ENCODE measurements around the gene CELF6. TPM values are rescaled to one million over a fixed set of nuclear protein-coding genes. Genes with fewer than 3 reads are reported as not detected.

Gene CELF6
- total and polyA plus RNA-seq, 2 donors (not counting 3 experiments of a cell fraction or from before 2014, with no cell fraction given), result 0.17 TPM; not detected in 1

GRCh38 chr15:72236381-72237003 lies 83.5 kb downstream of the CELF6 start:
- intact Hi-C loops (cut with micrococcal nuclease) (loop anchor here (1.0 to 10.0 kb wide), 2 partner anchors 9 to 942 kb away; no protein-coding TSS in a partner anchor), dilution Hi-C loops (cut with MboI; ENCODE audit: extremely low pct_ligation_motif_present, low sequenced_read_pairs) (no loop called here)
- no peak for TF ChIP-seq JUN (IDR thresholded peaks at IDR 0.05; ENCODE audit: borderline replicate concordance, insufficient read depth, insufficient read length, low read depth)
- TF ChIP-seq, protein P1, sequence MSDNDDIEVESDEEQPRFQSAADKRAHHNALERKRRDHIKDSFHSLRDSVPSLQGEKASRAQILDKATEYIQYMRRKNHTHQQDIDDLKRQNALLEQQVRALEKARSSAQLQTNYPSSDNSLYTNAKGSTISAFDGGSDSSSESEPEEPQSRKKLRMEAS (IDR thresholded peaks at IDR 0.05; ENCODE audit: insufficient read depth, insufficient read length), result no peak
- TF ChIP-seq EZH2 (IDR thresholded peaks at IDR 0.05; ENCODE audit: borderline replicate concordance, low read depth, low read length, severe bottlenecking), result no peak
- no peak for TF ChIP-seq GATA2 (IDR thresholded peaks at IDR 0.05; ENCODE audit: insufficient read depth, insufficient read length, low read depth, low read length)
- no peak for TF ChIP-seq MYC (IDR thresholded peaks at IDR 0.05; ENCODE audit: low read depth, low read length)
- TF ChIP-seq, protein P2, sequence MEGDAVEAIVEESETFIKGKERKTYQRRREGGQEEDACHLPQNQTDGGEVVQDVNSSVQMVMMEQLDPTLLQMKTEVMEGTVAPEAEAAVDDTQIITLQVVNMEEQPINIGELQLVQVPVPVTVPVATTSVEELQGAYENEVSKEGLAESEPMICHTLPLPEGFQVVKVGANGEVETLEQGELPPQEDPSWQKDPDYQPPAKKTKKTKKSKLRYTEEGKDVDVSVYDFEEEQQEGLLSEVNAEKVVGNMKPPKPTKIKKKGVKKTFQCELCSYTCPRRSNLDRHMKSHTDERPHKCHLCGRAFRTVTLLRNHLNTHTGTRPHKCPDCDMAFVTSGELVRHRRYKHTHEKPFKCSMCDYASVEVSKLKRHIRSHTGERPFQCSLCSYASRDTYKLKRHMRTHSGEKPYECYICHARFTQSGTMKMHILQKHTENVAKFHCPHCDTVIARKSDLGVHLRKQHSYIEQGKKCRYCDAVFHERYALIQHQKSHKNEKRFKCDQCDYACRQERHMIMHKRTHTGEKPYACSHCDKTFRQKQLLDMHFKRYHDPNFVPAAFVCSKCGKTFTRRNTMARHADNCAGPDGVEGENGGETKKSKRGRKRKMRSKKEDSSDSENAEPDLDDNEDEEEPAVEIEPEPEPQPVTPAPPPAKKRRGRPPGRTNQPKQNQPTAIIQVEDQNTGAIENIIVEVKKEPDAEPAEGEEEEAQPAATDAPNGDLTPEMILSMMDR (IDR thresholded peaks at IDR 0.05; ENCODE audit: extremely low read depth in 1 of 2, insufficient read depth in 1 of 2, low read depth in 1 of 2, low read length in 2 of 2), result no peak
- no peak for TF ChIP-seq POLR2A (IDR thresholded peaks at IDR 0.05; ENCODE audit: low read depth, low read length)
- no peak for TF ChIP-seq FOS (IDR thresholded peaks at IDR 0.05; ENCODE audit: borderline replicate concordance, insufficient read depth, low read length)
- no peak for TF ChIP-seq POLR2AphosphoS5 (IDR thresholded peaks at IDR 0.05; ENCODE audit: insufficient read depth, low read depth, low read length)
- no peaks in the 10 kb centered on the region for H3K9me1 ChIP-seq (replicated peaks; ENCODE audit: control insufficient read depth, extremely low read depth, insufficient read depth, low read length)
- peaks cover 29% of the 10 kb centered on the region for H3K4me1 ChIP-seq (ENCODE audit: control insufficient read depth, extremely low read depth, insufficient read depth, low read length)
- no peaks in the 10 kb centered on the region for H3K79me2 ChIP-seq (ENCODE audit: control insufficient read depth, insufficient read depth, low read length)
- peak overlapping the region; percentile 83 for H3K4me2 ChIP-seq (ENCODE audit: insufficient read depth, low read length)
- peak overlapping the region in 1 of 3 experiments; percentile 59 for H3K4me3 ChIP-seq (replicated peaks in 1 of 3; ENCODE audit: insufficient read depth in 1 of 3, low read depth in 1 of 3, low read length in 3 of 3)
- H3K27me3 ChIP-seq (ENCODE audit: control insufficient read depth in 2 of 2, insufficient read depth in 2 of 2, low read length in 2 of 2), result no peaks in the 10 kb centered on the region
- CTCF ChIA-PET, result interaction anchor here (0.6 to 1.3 kb wide), 2 partner anchors 36 to 493 kb away, joined by 3 to 4 read pairs; no protein-coding TSS in a partner anchor
- no peaks in the 10 kb centered on the region for H4K20me1 ChIP-seq (replicated peaks; ENCODE audit: control insufficient read depth, extremely low read depth, insufficient read depth, low read length)
- peak overlapping the region; percentile 85 for H3K9ac ChIP-seq (replicated peaks; ENCODE audit: extremely low read depth, insufficient read depth, low read length)
- DNase-seq (ENCODE audit: low read depth, low spot score) (no peak), FAIRE-seq (no peak)
- H2AFZ ChIP-seq (ENCODE audit: low read depth, low read length), result no peak overlapping the region
- no TSS peak for BruUV-seq (replicated peaks)
- peak overlapping the region; percentile 85 for H3K27ac ChIP-seq (ENCODE audit: insufficient read depth, low read depth, low read length)
- peaks cover 0 to 7% of the 10 kb centered on the region in 2 experiments for H3K36me3 ChIP-seq (ENCODE audit: control insufficient read depth in 2 of 2, extremely low read depth in 1 of 2, insufficient read depth in 2 of 2, low read length in 2 of 2)
- POLR2A ChIA-PET, result interaction anchor here (1.1 to 1.2 kb wide), 2 partner anchors 8 to 10 kb away, joined by 3 to 4 read pairs; no protein-coding TSS in a partner anchor
- H3K9me3 ChIP-seq (replicated peaks; ENCODE audit: control insufficient read depth, insufficient read depth, low read length), result no peaks in the 10 kb centered on the region
